Measurements from ENCODE around the gene LRPPRC. TPM values are rescaled to one million over a fixed set of nuclear protein-coding genes. Genes with fewer than 3 reads are reported as not detected.

LRPPRC gene
- total and polyA plus RNA-seq, 9 of the 15 experiments (the other 6 are each of a cell fraction or from before 2014, with no cell fraction given): 41.5 to 214 (median 138) TPM

GRCh38 chr2:43995733-43996533 lies at the start of gene LRPPRC (continued):
- TF ChIP-seq HLTF (IDR thresholded peaks at IDR 0.05) (no peak), PRPF4 (IDR thresholded peaks at IDR 0.05; ENCODE audit: insufficient read depth, low read depth, low read length, poor library complexity, severe bottlenecking) (peak; percentile 91), PURB (CRISPR knock-in tag; IDR thresholded peaks at IDR 0.05; ENCODE audit: low read depth) (no peak), ARNT (IDR thresholded peaks at IDR 0.05) (peak in 1 of 2 experiments; percentile 79; a peak in 3 of 4 replicates), SP1 (CRISPR knock-in tag; IDR thresholded peaks at IDR 0.05) (peak; percentile 92), SOX6 (IDR thresholded peaks at IDR 0.05) (no peak), LARP7 (IDR thresholded peaks at IDR 0.05) (no peak), YBX1 (IDR thresholded peaks at IDR 0.05) (no peak), ZNF717 (CRISPR knock-in tag; IDR thresholded peaks at IDR 0.05) (no peak), RBM34 (IDR thresholded peaks at IDR 0.05; ENCODE audit: borderline replicate concordance, insufficient read depth, low read length) (no peak), BHLHE40 (IDR thresholded peaks at IDR 0.05; ENCODE audit: low read length) (peak; percentile 93), POLR3G (IDR thresholded peaks at IDR 0.05; ENCODE audit: extremely low read depth, insufficient read length, insufficient replicate concordance) (no peak), NONO (IDR thresholded peaks at IDR 0.05; ENCODE audit: low read depth in 2 of 2, low read length in 1 of 2) (peak; percentile 97 to 99), NELFE (IDR thresholded peaks at IDR 0.05; ENCODE audit: insufficient read depth, insufficient read length) (peak; percentile 38), U2AF1 (optimal IDR thresholded peaks at IDR 0.05; ENCODE audit: low read depth, low read length) (no peak), TAF1 (IDR thresholded peaks at IDR 0.05; ENCODE audit: control insufficient read depth, extremely low read depth, insufficient read depth, low read length, severe bottlenecking) (peak; percentile 92), GABPB1 (CRISPR knock-in tag; IDR thresholded peaks at IDR 0.05) (peak; percentile 56; the same call in 1 of the 2 replicates), ZNF75A (CRISPR knock-in tag; IDR thresholded peaks at IDR 0.05) (no peak), PCBP2 (IDR thresholded peaks at IDR 0.05; ENCODE audit: low read depth, low read length, poor library complexity, severe bottlenecking) (no peak), PML (IDR thresholded peaks at IDR 0.05; ENCODE audit: low read length) (no peak; the same call in 1 of the 2 replicates), NR2F6 (CRISPR knock-in tag; IDR thresholded peaks at IDR 0.05) (no peak), YY1 (IDR thresholded peaks at IDR 0.05; ENCODE audit: borderline replicate concordance in 1 of 3, control insufficient read depth in 1 of 3, extremely low read depth in 1 of 3, insufficient read depth in 3 of 3, insufficient read length in 1 of 3, insufficient replicate concordance in 2 of 3, low read depth in 1 of 3, low read length in 2 of 3) (peak; percentile 58 to 93 (median 84)), ELK1 (CRISPR knock-in tag; IDR thresholded peaks at IDR 0.05) (no peak), MCM7 (IDR thresholded peaks at IDR 0.05) (no peak), ATF7 (IDR thresholded peaks at IDR 0.05) (peak; percentile 100), ATF2 (CRISPR knock-in tag; IDR thresholded peaks at IDR 0.05) (peak; percentile 48; the same call in 1 of the 2 replicates), ZNF384 (IDR thresholded peaks at IDR 0.05; ENCODE audit: low read depth, low read length) (no peak), ZNF143 (CRISPR knock-in tag; IDR thresholded peaks at IDR 0.05) (peak; percentile 78), MAFG (tag; conservative IDR thresholded peaks at IDR 0.05) (no peak)

Data from K562 (cell line).